Measurements from ENCODE around the gene RPS15.
A peak's percentile ranks its signal among the peaks of the same experiment; 100 is the strongest.
"Not testable (repeated sequence)": the region's sequence is repeated elsewhere in the genome, so short reads cannot be mapped to it uniquely, and the experiment has no call there.

Gene RPS15

DNA sequence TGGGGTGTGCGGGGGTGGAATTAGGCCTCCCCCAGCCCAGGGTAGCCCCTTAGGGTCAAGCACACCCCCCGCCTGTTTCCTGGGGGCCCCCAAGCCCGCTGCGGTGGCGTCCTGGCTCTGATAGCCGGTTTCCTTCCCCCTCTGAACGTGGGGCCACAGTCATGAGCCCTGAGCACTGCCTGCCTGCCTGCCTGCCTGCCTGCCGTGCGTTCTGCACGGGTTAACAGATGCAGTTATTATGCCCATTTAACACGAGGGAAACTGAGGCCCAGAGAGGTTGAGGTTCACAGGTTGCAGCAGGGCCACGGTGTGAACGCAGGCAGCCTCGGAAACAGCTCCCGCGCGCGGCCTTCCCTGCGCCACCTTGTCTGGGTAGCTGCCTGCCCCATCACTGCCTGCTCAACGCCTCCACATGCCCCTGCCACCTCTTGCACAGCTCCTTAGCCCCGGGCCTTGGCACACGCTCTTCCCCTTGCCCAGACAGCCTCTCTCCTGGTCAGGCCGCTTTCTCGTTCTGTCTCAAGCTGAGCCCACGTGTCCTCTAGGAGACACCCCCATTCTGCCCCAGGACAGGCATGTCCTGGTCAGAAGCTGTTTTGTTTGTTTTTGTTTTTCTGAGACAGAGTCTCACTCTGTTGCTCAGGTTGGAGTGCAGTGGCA lies 35.7 kb upstream of the RPS15 start:
- no peak for DNase-seq (ENCODE audit: low spot score)

- peak; percentile 98 for DNase-seq (ENCODE audit: low spot score)
Observed at GRCh38 chr19:1406774-1407527, 31.2 kb upstream of the RPS15 start.

DNA sequence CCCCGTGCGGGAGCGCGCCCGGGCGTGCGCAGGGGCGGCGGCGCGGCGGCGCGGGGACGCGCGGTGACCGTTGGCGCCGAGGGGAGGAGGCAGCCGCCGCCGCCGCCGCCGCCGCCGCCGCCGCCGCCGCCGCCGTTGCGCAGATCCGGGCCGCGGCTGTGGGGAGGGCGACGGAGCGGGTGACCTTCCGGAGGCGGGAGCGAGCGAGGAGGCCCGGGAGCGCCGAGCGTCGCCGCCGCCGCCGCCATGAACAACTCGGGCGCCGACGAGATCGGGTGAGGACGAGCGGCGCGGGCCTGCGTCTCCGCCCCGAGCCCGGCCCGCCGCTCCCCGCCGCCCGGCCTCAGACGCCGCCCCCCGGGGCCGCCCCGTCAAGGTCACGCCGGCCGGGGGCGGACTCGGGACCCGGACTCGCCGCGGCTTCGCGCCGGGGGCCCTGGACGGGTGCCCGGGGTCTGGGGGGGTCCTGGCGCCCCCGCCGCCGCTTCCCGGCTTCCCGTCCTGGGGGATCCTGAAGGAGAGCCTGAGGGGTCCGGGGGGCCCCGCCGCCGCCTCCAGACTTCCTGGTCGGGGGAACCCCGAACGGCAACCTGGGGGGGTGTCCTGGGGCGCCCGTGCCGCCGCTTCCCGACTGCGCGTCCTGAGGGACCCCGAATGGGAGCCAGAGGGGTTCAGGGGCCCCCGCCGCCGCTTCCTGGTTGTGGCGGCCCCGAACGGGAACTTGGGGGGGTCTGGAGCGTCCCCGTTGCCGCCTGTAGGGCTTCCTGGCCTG lies 30.5 kb upstream of the RPS15 start, which contains the start of gene DAZAP1:
Gene DAZAP1 (plus strand): TSS at position 59 of the 772 bp plus-strand sequence. CDS start 188 bp downstream, at position 247.
- no peak for DNase-seq (ENCODE audit: low spot score)

- peak; percentile 55 for DNase-seq (ENCODE audit: low spot score)
Observed at GRCh38 chr19:1408300-1409203, 29.6 kb upstream of the RPS15 start.

DNA sequence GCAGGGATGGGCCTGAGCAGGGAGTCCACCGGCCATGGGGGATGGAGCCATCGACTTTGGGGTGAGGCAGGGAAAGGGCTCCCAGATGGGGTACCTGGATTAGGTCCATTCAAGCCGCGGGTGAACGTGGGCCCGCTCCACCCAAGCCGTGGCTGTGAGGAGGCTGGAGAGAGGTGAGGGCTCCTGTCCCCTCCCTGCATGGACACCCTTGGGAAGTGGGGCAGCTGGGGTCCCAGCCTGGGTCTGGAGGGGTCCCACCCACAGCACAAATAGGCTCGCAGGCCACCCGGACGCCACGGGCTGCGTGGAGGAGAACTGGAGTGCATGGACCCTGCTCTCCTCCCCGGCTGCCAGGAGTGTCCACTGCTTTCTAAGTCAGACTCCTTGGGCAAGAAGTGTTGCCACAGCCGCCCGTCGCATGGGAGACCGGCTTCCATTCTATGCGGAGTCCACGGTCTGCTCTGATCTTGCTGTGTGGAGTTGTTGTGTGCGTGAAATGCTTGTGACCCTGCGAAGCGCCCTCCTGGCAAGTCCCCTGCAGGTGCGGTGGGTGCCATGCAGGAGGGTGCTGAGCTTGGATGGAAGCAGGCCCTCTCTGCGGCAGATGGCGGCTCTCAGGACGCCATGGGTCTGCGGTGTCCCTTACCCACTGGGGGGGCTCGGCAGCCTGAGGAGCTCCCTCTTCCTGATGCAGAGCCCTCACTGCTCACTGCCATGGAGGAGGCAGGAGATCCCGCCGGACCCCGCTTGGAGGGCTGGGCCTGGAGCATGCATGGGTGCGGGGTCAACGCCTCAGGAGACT lies 28.8 kb upstream of the RPS15 start:
- no peak for DNase-seq (ENCODE audit: low spot score)

- no peak for DNase-seq (ENCODE audit: low spot score)
Observed at GRCh38 chr19:1410136-1410786, 27.9 kb upstream of the RPS15 start.

DNA sequence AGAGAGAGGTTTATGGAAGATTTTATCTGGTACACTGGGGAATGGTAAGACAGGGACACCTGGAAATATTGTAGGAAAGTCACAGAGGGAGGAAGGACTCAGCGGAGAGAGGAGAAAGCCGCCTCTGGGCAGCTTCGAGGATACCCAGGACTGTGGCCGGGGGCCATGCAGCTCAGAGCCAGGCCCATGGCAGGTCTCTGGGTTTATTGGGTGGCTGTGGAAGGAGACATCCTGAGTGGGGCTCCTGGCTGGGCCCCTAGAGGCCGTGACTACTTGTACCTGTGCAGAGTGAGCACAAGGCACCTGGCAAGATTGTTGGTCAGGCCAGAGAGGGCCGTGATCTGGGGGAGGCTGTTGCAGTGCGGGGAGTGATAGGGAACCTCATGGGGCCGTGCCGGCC lies 27.4 kb upstream of the RPS15 start:
- no peak for DNase-seq (ENCODE audit: low spot score)

DNA sequence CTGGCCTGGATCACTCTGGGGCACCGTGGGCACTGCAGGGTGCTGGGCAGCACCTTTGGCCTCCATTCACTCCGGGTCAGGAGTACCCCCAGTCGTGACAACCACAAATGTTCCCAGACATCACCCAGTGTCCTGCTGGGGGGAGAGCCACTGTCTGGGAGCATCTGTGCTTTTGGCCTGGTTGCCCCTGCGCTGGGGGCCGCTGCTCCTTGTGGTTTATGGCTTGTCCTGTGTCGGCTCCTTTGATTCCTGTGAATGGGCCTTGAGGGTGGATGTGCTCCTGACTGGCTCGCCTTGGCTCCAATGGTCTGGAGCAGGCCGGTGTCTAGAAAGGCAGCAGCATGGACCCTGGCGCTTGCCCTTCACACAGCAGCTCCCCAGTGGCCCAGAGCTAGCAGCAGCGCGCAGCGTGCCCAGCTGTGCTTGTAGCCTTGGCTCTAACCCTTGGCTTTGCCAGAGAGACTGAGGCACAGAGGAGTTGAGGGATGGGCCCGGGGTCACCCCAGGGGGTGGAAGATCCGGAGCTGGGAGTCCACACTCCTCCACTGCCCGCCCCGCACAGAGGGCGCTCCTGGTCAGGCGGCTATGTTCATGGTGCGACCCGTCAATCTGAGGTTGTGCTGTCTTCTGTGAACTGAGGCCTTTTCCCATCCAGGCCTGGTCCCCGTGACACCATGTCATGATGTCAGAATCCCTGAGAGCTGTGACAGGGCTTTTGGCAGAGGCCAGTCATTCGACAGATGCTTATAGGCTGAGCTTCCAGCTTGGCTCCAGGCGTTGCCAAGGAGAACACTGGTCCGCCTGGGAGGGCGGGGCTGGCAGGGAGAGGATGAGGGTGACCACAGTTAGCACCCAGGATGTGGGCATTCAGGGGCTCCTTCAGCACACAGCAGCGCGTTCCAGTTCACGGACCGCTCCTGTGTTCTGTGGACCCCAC lies 26.7 kb upstream of the RPS15 start:
- peak; percentile 82 for DNase-seq (ENCODE audit: low spot score)

DNA sequence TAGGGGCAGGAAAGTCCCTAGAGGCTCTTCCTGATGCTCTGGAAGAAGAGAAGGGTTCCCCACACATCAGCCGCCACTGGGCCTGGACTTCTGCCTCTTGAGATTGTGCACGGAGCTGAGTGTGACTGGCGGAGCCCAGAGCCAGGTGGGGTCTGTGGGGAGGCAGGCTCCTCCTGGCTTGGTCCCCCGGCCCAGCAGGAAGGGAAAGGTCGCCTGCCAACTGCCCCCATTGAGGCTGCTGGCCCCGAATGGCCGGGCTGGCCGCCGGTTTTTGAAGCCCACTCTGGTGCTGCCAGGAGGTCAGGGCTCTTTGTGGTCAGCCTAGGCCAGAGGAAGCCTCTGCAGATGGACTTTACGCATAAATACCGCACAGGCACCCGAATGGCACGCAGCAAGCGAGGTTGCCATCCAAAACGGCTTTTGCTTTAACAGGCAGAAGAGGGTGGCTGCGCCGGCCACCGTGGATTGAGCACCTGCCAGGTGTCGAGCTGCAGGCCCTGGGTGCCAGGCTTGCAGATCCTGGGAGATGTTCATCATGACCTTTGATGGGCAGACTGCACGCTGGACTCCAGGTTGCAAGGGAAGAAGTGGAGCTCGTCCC lies 25.8 kb upstream of the RPS15 start:
- DNase-seq (ENCODE audit: low spot score), result no peak

DNA sequence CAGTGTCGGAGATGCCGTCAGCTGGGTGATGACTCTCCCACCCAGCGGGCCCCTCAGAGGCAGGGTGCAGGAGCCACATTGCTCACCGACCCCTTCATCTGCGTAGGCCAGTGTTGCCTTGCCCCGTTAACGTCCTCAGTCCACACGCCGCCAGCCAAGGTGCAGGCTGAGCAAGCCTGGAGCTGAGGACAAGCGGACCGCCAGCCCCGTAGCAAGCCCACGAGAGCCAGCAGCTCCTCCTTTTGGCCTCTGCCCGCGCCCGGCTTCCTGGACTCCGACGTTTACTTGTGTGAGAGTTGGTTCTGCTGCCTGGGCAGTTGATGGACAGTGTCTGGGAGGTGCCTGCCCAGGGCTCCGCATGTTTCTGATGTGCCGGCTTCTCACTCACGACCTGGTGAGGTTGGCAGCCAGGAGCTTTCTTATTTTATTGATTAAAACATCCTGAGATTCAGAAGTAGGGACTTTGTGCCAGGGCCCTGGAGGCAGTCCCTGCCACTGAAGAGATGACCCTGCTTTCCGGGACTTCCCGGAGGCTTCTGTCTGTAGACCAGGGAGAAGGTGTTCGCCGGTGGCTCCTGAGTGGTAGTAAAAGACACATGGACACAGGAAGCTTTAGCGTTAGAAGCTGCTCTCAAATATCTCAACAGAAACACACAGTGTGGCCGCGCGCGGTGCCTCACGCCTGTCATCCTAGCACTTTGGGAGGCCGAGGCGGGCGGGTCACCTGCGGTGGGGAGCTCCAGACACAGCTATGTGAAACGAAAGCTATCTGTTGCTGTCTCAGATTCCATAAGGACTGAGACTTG lies 25.0 kb upstream of the RPS15 start:
- no peak for DNase-seq (ENCODE audit: low spot score)

DNA sequence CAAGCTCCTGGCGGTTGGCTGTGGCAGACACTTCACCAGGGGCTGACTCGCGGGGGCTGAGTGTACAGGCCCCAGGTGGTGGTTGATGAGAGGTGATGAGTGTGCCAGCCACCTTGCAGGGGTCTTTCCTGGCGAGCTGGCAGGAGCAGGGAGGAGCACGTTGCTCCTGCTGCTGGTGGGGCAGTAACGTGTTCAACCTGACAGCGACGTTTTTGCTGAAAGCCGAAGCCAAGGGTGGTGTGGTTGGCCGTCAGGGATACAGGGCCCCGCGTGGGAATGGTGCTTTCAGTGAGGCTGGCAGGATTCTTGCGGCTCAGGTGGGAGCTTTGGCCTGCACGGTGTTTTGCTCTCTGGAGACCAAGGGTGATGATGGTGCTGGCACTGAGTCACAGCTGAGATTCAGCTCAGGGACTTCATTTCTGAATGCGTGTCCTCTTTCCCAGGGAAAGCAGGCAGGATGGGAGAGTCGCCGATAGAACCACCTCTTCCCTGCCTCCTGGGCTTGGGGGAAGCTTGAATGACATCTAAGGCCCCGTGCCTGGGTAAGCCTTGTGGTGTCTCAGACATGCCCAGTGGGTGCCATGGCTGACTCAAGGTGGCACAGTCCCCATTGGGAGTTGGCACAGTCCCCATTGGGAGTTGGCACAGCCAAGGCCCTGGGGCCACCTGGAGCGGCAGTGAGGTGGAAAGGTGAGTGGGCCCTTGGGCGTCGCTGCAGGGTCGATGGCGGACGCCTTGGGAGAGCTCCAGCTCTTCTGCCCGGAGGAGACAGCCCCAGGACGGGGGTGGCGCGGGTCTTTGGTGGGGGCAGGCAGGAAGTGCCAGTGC lies 22.0 kb upstream of the RPS15 start:
- no peak for DNase-seq (ENCODE audit: low spot score)

DNA sequence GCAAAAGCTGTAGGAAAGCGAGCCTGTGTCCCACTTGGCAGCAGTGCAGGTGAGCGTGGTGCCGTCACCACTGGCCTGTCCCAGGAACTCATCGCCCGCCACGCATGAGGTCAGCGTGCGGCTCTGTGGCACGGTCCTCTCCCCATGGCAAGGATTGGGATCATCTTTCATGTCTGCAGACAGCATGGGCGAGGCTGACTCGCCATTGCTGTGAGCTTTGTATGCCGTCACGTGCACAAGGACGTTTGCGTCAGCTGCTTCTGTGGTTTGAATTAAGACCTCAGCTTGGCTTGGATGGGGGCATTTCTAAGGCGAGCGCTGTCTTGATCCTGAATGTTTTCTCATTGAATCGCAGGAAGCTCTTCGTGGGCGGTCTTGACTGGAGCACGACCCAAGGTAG lies 21.1 kb upstream of the RPS15 start:
- DNase-seq (ENCODE audit: low spot score), result no peak

DNA sequence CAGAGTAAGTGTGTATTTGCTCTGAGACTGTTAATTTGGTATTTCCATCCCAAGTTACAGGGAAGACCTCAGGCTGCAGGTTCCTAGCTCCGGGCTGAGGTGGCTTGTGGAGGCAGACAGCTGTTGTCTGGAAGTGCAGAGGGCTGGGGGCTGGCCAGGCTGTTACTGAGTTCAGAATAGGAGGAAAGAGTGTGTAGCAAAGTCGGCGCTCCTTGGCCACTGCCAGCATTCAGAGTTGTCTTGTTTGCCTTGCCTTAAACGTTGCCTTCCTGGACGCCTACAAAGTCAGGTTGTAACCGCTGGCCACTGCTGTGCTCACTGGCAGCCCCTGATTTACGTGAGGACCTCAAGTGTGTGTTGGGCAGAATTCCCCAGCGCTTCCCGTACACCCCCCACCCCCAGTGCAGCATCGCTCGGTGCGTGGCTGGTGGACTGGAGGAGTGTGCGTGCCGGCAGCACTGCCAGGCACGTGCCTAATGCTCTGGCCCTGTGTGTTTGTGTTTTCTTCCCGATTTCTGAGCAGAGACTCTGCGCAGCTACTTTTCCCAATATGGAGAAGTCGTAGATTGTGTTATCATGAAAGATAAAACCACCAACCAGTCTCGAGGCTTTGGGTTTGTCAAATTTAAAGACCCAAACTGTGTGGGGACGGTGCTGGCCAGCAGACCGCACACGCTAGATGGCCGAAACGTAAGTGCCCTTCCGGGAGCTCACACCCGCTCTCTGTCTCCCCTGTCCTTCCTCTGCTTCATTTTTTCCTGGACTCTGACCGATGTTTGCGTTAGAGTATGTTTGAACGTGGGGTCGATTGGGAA lies 20.3 kb upstream of the RPS15 start:
- DNase-seq (ENCODE audit: low spot score), result no peak

- DNase-seq (ENCODE audit: low spot score), result no peak
Observed at GRCh38 chr19:1418496-1418775, 19.8 kb upstream of the RPS15 start.

GRCh38 chr19:1418951-1419738 lies 19.1 kb upstream of the RPS15 start:
- DNase-seq (ENCODE audit: low spot score), result no peak

GRCh38 chr19:1420085-1420484 lies 18.1 kb upstream of the RPS15 start:
- DNase-seq (ENCODE audit: low spot score), result not testable (repeated sequence)

All from AG08396 (cell line).